Fibroblast of lung (primary cell): ENCODE results near the gene IL27RA.

Source experiments
- EZH2 ChIP-seq: IDR thresholded peaks from 2 replicates; pipeline ENCODE4 v1.5.1; 2012; ENCODE audit warnings: low read length, control low read depth, mild to moderate bottlenecking; ENCODE audit errors: missing control alignments
- TF ChIP-seq, protein P1 (sequence below), 2 donors: IDR thresholded peaks in 1 of 2; conservative IDR thresholded peaks in 1 of 2; 1 replicate in 1 of 2; 2 replicates in 1 of 2; pipeline ENCODE4 v1.5.1; 2011 to 2012; ENCODE audit warnings: low read length in 2 of 2, control low read depth in 1 of 2, inconsistent platforms in 1 of 2, low read depth in 1 of 2, mild to moderate bottlenecking in 1 of 2

DNA sequence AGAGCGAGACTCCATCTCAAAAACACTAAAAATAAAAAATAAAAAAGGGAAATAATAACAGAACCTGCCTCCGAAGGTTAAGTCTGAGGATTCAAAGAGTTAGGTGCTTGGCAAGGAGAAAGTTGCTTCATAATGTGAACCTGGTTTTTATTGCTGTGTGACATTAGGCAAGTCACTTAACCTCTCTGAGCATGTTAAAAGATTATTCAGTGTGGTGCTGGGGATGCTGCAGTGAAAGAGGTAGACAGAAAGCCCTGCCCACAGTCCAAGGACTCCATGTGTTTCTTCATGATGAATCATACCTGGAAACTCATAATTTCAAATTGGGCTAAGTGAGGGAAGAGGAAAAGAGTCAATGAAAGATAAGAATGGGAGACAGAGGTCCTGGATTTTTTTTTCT lies 2.4 kb downstream of the IL27RA start:
- TF ChIP-seq, protein P1, sequence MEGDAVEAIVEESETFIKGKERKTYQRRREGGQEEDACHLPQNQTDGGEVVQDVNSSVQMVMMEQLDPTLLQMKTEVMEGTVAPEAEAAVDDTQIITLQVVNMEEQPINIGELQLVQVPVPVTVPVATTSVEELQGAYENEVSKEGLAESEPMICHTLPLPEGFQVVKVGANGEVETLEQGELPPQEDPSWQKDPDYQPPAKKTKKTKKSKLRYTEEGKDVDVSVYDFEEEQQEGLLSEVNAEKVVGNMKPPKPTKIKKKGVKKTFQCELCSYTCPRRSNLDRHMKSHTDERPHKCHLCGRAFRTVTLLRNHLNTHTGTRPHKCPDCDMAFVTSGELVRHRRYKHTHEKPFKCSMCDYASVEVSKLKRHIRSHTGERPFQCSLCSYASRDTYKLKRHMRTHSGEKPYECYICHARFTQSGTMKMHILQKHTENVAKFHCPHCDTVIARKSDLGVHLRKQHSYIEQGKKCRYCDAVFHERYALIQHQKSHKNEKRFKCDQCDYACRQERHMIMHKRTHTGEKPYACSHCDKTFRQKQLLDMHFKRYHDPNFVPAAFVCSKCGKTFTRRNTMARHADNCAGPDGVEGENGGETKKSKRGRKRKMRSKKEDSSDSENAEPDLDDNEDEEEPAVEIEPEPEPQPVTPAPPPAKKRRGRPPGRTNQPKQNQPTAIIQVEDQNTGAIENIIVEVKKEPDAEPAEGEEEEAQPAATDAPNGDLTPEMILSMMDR (conservative IDR thresholded peaks at IDR 0.05 in 1 of 2, IDR thresholded peaks at IDR 0.05 in 1 of 2; ENCODE audit: low read depth in 1 of 2, low read length in 2 of 2), result no peak
- no peak for TF ChIP-seq EZH2
